Measurements from ENCODE around the gene ZNF573.

- TF ChIP-seq POLR2AphosphoS5 (IDR thresholded peaks at IDR 0.05) (no peak), POLR2A (IDR thresholded peaks at IDR 0.05) (no peak), EP300 (IDR thresholded peaks at IDR 0.05) (no peak)
- TF ChIP-seq, protein P1, sequence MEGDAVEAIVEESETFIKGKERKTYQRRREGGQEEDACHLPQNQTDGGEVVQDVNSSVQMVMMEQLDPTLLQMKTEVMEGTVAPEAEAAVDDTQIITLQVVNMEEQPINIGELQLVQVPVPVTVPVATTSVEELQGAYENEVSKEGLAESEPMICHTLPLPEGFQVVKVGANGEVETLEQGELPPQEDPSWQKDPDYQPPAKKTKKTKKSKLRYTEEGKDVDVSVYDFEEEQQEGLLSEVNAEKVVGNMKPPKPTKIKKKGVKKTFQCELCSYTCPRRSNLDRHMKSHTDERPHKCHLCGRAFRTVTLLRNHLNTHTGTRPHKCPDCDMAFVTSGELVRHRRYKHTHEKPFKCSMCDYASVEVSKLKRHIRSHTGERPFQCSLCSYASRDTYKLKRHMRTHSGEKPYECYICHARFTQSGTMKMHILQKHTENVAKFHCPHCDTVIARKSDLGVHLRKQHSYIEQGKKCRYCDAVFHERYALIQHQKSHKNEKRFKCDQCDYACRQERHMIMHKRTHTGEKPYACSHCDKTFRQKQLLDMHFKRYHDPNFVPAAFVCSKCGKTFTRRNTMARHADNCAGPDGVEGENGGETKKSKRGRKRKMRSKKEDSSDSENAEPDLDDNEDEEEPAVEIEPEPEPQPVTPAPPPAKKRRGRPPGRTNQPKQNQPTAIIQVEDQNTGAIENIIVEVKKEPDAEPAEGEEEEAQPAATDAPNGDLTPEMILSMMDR (IDR thresholded peaks at IDR 0.05): no peak
Measured at GRCh38 chr19:37763488-37763887, 15.9 kb downstream of the ZNF573 start.
